Measurements from ENCODE around the gene IGSF3.

The IGSF3 gene

GRCh38 chr1:116699605-116700004 lies 32.1 kb upstream of the IGSF3 start:
- TF ChIP-seq, protein P1, sequence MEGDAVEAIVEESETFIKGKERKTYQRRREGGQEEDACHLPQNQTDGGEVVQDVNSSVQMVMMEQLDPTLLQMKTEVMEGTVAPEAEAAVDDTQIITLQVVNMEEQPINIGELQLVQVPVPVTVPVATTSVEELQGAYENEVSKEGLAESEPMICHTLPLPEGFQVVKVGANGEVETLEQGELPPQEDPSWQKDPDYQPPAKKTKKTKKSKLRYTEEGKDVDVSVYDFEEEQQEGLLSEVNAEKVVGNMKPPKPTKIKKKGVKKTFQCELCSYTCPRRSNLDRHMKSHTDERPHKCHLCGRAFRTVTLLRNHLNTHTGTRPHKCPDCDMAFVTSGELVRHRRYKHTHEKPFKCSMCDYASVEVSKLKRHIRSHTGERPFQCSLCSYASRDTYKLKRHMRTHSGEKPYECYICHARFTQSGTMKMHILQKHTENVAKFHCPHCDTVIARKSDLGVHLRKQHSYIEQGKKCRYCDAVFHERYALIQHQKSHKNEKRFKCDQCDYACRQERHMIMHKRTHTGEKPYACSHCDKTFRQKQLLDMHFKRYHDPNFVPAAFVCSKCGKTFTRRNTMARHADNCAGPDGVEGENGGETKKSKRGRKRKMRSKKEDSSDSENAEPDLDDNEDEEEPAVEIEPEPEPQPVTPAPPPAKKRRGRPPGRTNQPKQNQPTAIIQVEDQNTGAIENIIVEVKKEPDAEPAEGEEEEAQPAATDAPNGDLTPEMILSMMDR (IDR thresholded peaks at IDR 0.05; ENCODE audit: low read depth, low read length), result no peak
- H3K4me3 ChIP-seq (replicated peaks in 1 of 2; ENCODE audit: low read depth in 2 of 2, low read length in 2 of 2), result no peak overlapping the region
- DNase-seq (ENCODE audit: low read depth in 2 of 2), result no peak

GRCh38 chr1:116698244-116698595 lies 30.7 kb upstream of the IGSF3 start:
- DNase-seq (ENCODE audit: low read depth in 2 of 2), result no peak
- TF ChIP-seq, protein P1 (IDR thresholded peaks at IDR 0.05; ENCODE audit: low read depth, low read length), result no peak
- H3K4me3 ChIP-seq (replicated peaks in 1 of 2; ENCODE audit: low read depth in 2 of 2, low read length in 2 of 2), result no peak overlapping the region

- H3K4me3 ChIP-seq (replicated peaks in 1 of 2; ENCODE audit: low read depth in 2 of 2, low read length in 2 of 2), result no peak overlapping the region
- TF ChIP-seq, protein P1 (IDR thresholded peaks at IDR 0.05; ENCODE audit: low read depth, low read length), result no peak
- DNase-seq (ENCODE audit: low read depth in 2 of 2), result peak in 1 of 2 donors; percentile 44
Observed at GRCh38 chr1:116697548-116698243, 30.2 kb upstream of the IGSF3 start.

DNA sequence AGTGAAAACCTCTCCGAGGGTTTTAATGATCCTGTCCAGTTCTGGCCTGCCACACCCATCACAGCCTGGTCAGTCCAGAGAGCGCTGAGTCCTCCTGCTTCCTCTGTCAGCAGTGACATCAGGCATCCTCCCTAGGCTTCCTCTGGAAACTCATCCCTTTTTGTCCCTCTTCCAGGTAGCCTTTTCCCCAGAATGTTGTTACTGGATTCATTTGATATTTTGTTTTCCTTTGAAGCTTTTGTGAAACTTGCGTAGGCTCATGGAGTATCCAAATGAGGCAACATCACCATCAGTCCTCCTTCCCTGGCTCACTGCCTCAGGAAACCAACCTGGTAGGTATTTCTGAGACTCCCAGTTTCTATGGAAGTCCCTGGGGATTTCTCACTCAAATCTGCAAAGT lies 27.0 kb upstream of the IGSF3 start:
- TF ChIP-seq, protein P1 (IDR thresholded peaks at IDR 0.05; ENCODE audit: low read depth, low read length), result no peak
- peak; percentile 5 to 10 for DNase-seq (ENCODE audit: low read depth in 2 of 2)

GRCh38 chr1:116693759-116694480 lies 26.4 kb upstream of the IGSF3 start:
- peak; percentile 57 to 80 for DNase-seq (ENCODE audit: low read depth in 2 of 2)
- TF ChIP-seq, protein P1 (IDR thresholded peaks at IDR 0.05; ENCODE audit: low read depth, low read length), result no peak
- no peak overlapping the region for H3K4me3 ChIP-seq (replicated peaks in 1 of 2; ENCODE audit: low read depth in 2 of 2, low read length in 2 of 2)

More for the DNA sequence above, 27.0 kb upstream of the IGSF3 start:
- no peak overlapping the region for H3K4me3 ChIP-seq (replicated peaks in 1 of 2; ENCODE audit: low read depth in 2 of 2, low read length in 2 of 2)

DNA sequence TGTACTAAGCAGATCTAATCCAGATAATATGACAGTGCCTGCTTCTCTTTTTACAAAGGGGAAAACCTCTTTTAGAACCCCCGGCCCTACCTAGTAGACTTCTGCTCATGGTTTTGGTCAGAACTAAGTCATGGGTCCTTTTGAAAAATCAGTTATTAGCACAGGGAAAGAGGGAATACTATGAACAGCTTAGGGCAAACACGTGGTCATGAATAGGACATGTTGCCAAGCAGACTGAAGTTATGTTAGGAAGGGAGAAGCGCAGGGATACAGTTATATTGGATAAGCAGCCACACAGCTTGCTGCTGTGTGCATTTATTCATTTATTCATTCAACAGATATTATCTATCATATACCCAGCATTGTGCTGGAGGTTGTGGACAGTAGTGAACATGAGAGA lies 25.3 kb upstream of the IGSF3 start:
- TF ChIP-seq, protein P1 (IDR thresholded peaks at IDR 0.05; ENCODE audit: low read depth, low read length), result no peak
- DNase-seq (ENCODE audit: low read depth in 2 of 2), result no peak

More for the DNA sequence above, 25.3 kb upstream of the IGSF3 start:
- no peak overlapping the region for H3K4me3 ChIP-seq (replicated peaks in 1 of 2; ENCODE audit: low read depth in 2 of 2, low read length in 2 of 2)
